H1 (cell line): Measurements from ENCODE around the gene ARHGEF26. TPM values are rescaled to one million over a fixed set of nuclear protein-coding genes. Genes with fewer than 3 reads are reported as not detected.

Experiments used
- CTCF ChIA-PET: fragments of 300-600 bp; sonication (Branson Sonifier 250); formaldehyde crosslinking; loops from one replicate; lab custom pipeline; 2021; ENCODE audit not compliant: partially characterized antibody; lab: Charles Lee
- POLR2A ChIA-PET: fragments of 300-600 bp; sonication (Branson Sonifier 250); formaldehyde crosslinking; loops from one replicate; lab custom pipeline; 2021; ENCODE audit warnings: inconsistent platforms; ENCODE audit not compliant: partially characterized antibody; lab: Charles Lee
- DNase-seq, 2 experiments: peaks; one replicate each; pipeline versions ENCODE4 v3.0.0 to v3.0.0-alpha.2; 2010 to 2022; ENCODE audit warnings: low spot score in 2 of 2, low read depth in 1 of 2, mixed read lengths in 1 of 2
- FAIRE-seq: peaks from 2 replicates; lab custom pipeline; 2011; peaks lifted over from hg19 to GRCh38; lab: Jason Lieb, UNC
- H2AFZ ChIP-seq: 2 replicates; pipeline ENCODE4 v1.8.1; 2012; ENCODE audit warnings: low read length, inconsistent platforms
- H2AK5ac ChIP-seq: 2 replicates; pipeline ENCODE4 v1.6.1; 2013; ENCODE audit warnings: low read depth, low read length
- H2BK120ac ChIP-seq: replicated peaks from 2 replicates; pipeline ENCODE3; 2013; ENCODE audit warnings: low read depth, low read length, inconsistent platforms
- H2BK12ac ChIP-seq: 2 replicates; pipeline ENCODE4 v1.6.1; 2013; ENCODE audit warnings: low read depth, low read length
- H2BK15ac ChIP-seq: 2 replicates; pipeline ENCODE4 v1.6.1; 2013; ENCODE audit warnings: low read length
- H2BK20ac ChIP-seq: 2 replicates; pipeline ENCODE4 v1.6.1; 2013; ENCODE audit warnings: low read length
- H2BK5ac ChIP-seq: 2 replicates; pipeline ENCODE4 v1.6.1; 2013; ENCODE audit warnings: low read depth, low read length
- H3K14ac ChIP-seq: 2 replicates; pipeline ENCODE4 v1.6.1; 2013; ENCODE audit warnings: inconsistent platforms; ENCODE audit not compliant: insufficient read length
- H3K18ac ChIP-seq: 2 replicates; pipeline ENCODE4 v1.6.1; 2013; ENCODE audit warnings: low read length; ENCODE audit errors: extremely low read depth
- H3K23ac ChIP-seq: 2 replicates; pipeline ENCODE4 v1.6.1; 2013; ENCODE audit warnings: inconsistent platforms; ENCODE audit not compliant: insufficient read length
- H3K23me2 ChIP-seq: 2 replicates; pipeline ENCODE4 v1.6.1; 2013; ENCODE audit warnings: low read depth, low read length
- H3K27ac ChIP-seq: 2 replicates; pipeline ENCODE4 v1.6.1; 2011; ENCODE audit warnings: low read depth, low read length, inconsistent platforms
- H3K27me3 ChIP-seq, 4 experiments: replicated peaks in 1 of 4; 1 replicate in 1 of 4; 2 replicates in 3 of 4; pipeline versions ENCODE4 v1.6.1 to v1.8.1; 2011 to 2013; ENCODE audit warnings: low read length in 3 of 4, mild to moderate bottlenecking in 3 of 4, inconsistent platforms in 2 of 4, mixed read lengths in 2 of 4, moderate library complexity in 1 of 4; ENCODE audit not compliant: control insufficient read depth in 3 of 4, insufficient read depth in 3 of 4; ENCODE audit errors: extremely low read depth in 1 of 4
- H3K36me3 ChIP-seq, 4 experiments: 2 replicates each; pipeline versions ENCODE4 v1.6.1 to v1.8.1; 2011 to 2013; ENCODE audit warnings: mild to moderate bottlenecking in 4 of 4, low read length in 3 of 4, moderate library complexity in 2 of 4, control low read depth in 1 of 4, inconsistent platforms in 1 of 4; ENCODE audit not compliant: insufficient read depth in 4 of 4, control insufficient read depth in 2 of 4
- H3K4ac ChIP-seq: replicated peaks from 2 replicates; pipeline ENCODE3; 2013; ENCODE audit warnings: low read length, low read depth, mixed read lengths, inconsistent platforms; ENCODE audit not compliant: insufficient read length
- H3K4me1 ChIP-seq, 4 experiments: replicated peaks in 1 of 4; 1 replicate in 1 of 4; 2 replicates in 3 of 4; pipeline versions ENCODE4 v1.6.1 to v1.8.1; 2011 to 2013; ENCODE audit warnings: low read length in 3 of 4, inconsistent platforms in 2 of 4, mixed read lengths in 1 of 4; ENCODE audit not compliant: insufficient read depth in 4 of 4, control insufficient read depth in 3 of 4
- H3K4me2 ChIP-seq, 2 experiments: 2 replicates each; pipeline versions ENCODE4 v1.6.1 to v1.8.1; 2011 to 2013; ENCODE audit warnings: low read depth in 2 of 2, low read length in 2 of 2, control low read depth in 1 of 2, inconsistent platforms in 1 of 2, mild to moderate bottlenecking in 1 of 2; ENCODE audit not compliant: insufficient read depth in 1 of 2
- H3K4me3 ChIP-seq, 4 experiments: fragments of 200-600, 300-600 bp in 1 of 4; sonication (generic), shearing (Covaris generic), sonication (Bioruptor Twin) in 1 of 4; 2 replicates each; pipeline versions ENCODE4 v1.5.1 to v1.8.1; 2011 to 2016; ENCODE audit warnings: low read length in 4 of 4, low read depth in 3 of 4, control low read depth in 2 of 4, inconsistent platforms in 2 of 4, mild to moderate bottlenecking in 2 of 4, mixed read lengths in 1 of 4, moderate library complexity in 1 of 4; ENCODE audit not compliant: insufficient read depth in 2 of 4; ENCODE audit errors: extremely low read depth in 1 of 4
- H3K56ac ChIP-seq: replicated peaks from 2 replicates; pipeline ENCODE3; 2013; ENCODE audit warnings: low read depth, mild to moderate bottlenecking, mixed read lengths, low read length, inconsistent platforms; ENCODE audit not compliant: insufficient read length
- H3K79me1 ChIP-seq: 2 replicates; pipeline ENCODE4 v1.6.1; 2013; ENCODE audit warnings: low read depth, low read length, control low read depth
- H3K79me2 ChIP-seq, 2 experiments: 2 replicates each; pipeline versions ENCODE4 v1.6.1 to v1.8.1; 2012 to 2013; ENCODE audit warnings: low read length in 2 of 2, mild to moderate bottlenecking in 2 of 2, inconsistent platforms in 1 of 2; ENCODE audit not compliant: insufficient read depth in 2 of 2, control insufficient read depth in 1 of 2
- H3K9ac ChIP-seq, 4 experiments: replicated peaks in 1 of 4; 1 replicate in 1 of 4; 2 replicates in 3 of 4; pipeline versions ENCODE4 v1.6.1 to v1.8.1; 2011 to 2013; ENCODE audit warnings: low read depth in 3 of 4, low read length in 3 of 4, control low read depth in 2 of 4, mild to moderate bottlenecking in 2 of 4, moderate library complexity in 2 of 4, inconsistent platforms in 1 of 4; ENCODE audit errors: extremely low read depth in 1 of 4
- H3K9me3 ChIP-seq, 2 experiments: 2 replicates each; pipeline versions ENCODE4 v1.6.1 to v1.8.1; 2012 to 2013; ENCODE audit warnings: mild to moderate bottlenecking in 2 of 2, moderate library complexity in 2 of 2, control low read depth in 1 of 2, inconsistent platforms in 1 of 2, low read depth in 1 of 2, low read length in 1 of 2, mixed read lengths in 1 of 2; ENCODE audit not compliant: insufficient read depth in 2 of 2
- H4K20me1 ChIP-seq, 2 experiments: replicated peaks in 1 of 2; 2 replicates each; pipeline versions ENCODE3 to v1.8.1; 2011 to 2013; ENCODE audit warnings: inconsistent platforms in 2 of 2, low read length in 2 of 2, mild to moderate bottlenecking in 1 of 2; ENCODE audit not compliant: insufficient read depth in 2 of 2, control insufficient read depth in 1 of 2
- H4K5ac ChIP-seq: 2 replicates; pipeline ENCODE4 v1.6.1; 2013; ENCODE audit warnings: low read length, low read depth, mixed read lengths, inconsistent platforms; ENCODE audit not compliant: insufficient read length
- H4K8ac ChIP-seq: 2 replicates; pipeline ENCODE4 v1.8.0; 2013; ENCODE audit warnings: mild to moderate bottlenecking, moderate library complexity, low read length, inconsistent platforms; ENCODE audit not compliant: insufficient read depth; ENCODE audit errors: extremely low read depth
- H4K91ac ChIP-seq: replicated peaks from 2 replicates; pipeline ENCODE3; 2013; ENCODE audit warnings: low read length, mixed read lengths, inconsistent platforms; ENCODE audit not compliant: insufficient read length
- ATF3 ChIP-seq: IDR thresholded peaks from 2 replicates; pipeline ENCODE4 v1.6.1; 2011; ENCODE audit warnings: low read depth, mild to moderate bottlenecking, low read length; ENCODE audit not compliant: insufficient read depth
- CEBPB ChIP-seq: IDR thresholded peaks from 2 replicates; pipeline ENCODE4 v1.6.1; 2012; ENCODE audit warnings: low read depth, low read length
- CTCF ChIP-seq, 3 experiments: IDR thresholded peaks; 1 replicate in 2 of 3; 2 replicates in 1 of 3; pipeline versions ENCODE4 v1.5.1 to v1.6.1; 2011; ENCODE audit warnings: low read length in 3 of 3, mild to moderate bottlenecking in 3 of 3, inconsistent platforms in 2 of 3, low read depth in 1 of 3, moderate library complexity in 1 of 3; ENCODE audit not compliant: insufficient read depth in 1 of 3; ENCODE audit errors: control extremely low read depth in 1 of 3
- FOSL1 ChIP-seq: IDR thresholded peaks from 2 replicates; pipeline ENCODE4 v1.6.1; 2011; ENCODE audit warnings: mild to moderate bottlenecking, low read depth, low read length, moderate library complexity; ENCODE audit not compliant: insufficient read depth
- HDAC2 ChIP-seq, 2 experiments: fragments of 300-600 bp in 1 of 2; sonication (generic) in 1 of 2; IDR thresholded peaks; 2 replicates each; pipeline ENCODE4 v1.6.1; 2011 to 2012; ENCODE audit warnings: low read depth in 2 of 2, low read length in 2 of 2, mild to moderate bottlenecking in 2 of 2, moderate library complexity in 2 of 2, borderline replicate concordance in 1 of 2, inconsistent platforms in 1 of 2
- JUN ChIP-seq: IDR thresholded peaks from 2 replicates; pipeline ENCODE4 v1.6.1; 2011; ENCODE audit warnings: low read depth, mild to moderate bottlenecking, improper control_type of control experiment, low read length
- KDM5A ChIP-seq: fragments of 200-600 bp; IDR thresholded peaks from 2 replicates; pipeline ENCODE4 v1.7.1; 2012; ENCODE audit warnings: mild to moderate bottlenecking, low read length, inconsistent platforms, mixed read lengths
- POLR2AphosphoS5 ChIP-seq: IDR thresholded peaks from 2 replicates; pipeline ENCODE4 v1.6.1; 2011; ENCODE audit warnings: low read depth, low read length
- RFX5 ChIP-seq: IDR thresholded peaks from 2 replicates; pipeline ENCODE4 v1.6.1; 2011; ENCODE audit warnings: low read depth, low read length, improper control_type of control experiment, borderline replicate concordance
- TAF7 ChIP-seq: optimal IDR thresholded peaks from 2 replicates; pipeline ENCODE3; 2011; ENCODE audit warnings: low read depth, mild to moderate bottlenecking, inconsistent platforms, low read length, moderate library complexity, borderline replicate concordance
- WGBS, 2 experiments: shearing (Covaris generic) in 1 of 2; methylation state at CpG; one replicate each; pipeline versions ENCODE4 v1.1.6 to v1.1.7; 2013 to 2015; ENCODE audit warnings: low lambda C conversion rate in 2 of 2, mixed read lengths in 2 of 2, inconsistent platforms in 1 of 2, low coverage in 1 of 2, missing lambda C conversion rate in 1 of 2; ENCODE audit not compliant: insufficient replicate concordance in 2 of 2, insufficient coverage in 1 of 2, insufficient read length in 1 of 2; ENCODE audit errors: extremely low coverage in 1 of 2, missing lambda C conversion rate in 1 of 2; 5-methylcytosine and 5-hydroxymethylcytosine counted together
- polyA plus RNA-seq, 7 experiments: library from polyadenylated mRNA; depleted of rRNA in 3 of 7; stranded (reverse) in 5 of 7; unstranded in 2 of 7; fragments of >200 nt in 5 of 7; fragments of 200-250 nt in 2 of 7; gene quantifications; 1 replicate in 5 of 7; 2 replicates in 1 of 7; 4 replicates in 1 of 7; pipeline versions ENCODE4 v1.2.1 to v1.2.3, GENCODE V29; 2011 to 2013; ENCODE audit warnings: missing spikeins in 2 of 7, mixed read lengths in 2 of 7
- total RNA-seq: library from RNA; stranded (reverse); fragmentation: NEBNext Ultra II Directional; extraction: Animal tissue kit (Norgen Biotek cat#: 25700); gene quantifications from 2 replicates; pipeline ENCODE4 v1.2.1, GENCODE V29; 2021

ARHGEF26 gene
- total and polyA plus RNA-seq, 2 of the 8 experiments (the other 6 are each of a cell fraction or from before 2014, with no cell fraction given), result 3.1 to 15.6 TPM

DNA sequence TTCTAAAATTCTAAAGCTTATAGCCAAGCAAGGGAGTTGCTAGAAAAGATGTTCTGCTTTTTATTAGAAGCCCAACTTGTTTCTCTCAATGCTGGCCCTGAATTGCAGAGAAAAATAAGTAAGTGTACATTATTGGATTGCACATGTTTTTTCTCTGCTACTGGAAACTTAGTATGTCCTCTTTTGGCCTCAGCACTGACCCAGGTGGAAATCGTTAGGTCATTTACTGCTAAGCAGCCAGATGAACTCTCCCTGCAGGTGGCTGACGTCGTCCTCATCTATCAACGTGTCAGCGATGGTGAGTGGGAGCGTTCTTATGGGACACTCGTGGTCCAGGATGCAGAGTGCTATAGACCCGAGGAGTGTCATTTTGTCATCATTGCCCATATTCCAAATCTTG lies 133.3 kb downstream of the ARHGEF26 start:
- FAIRE-seq, result no peak
- no peak overlapping the region for H3K9ac ChIP-seq
- H2BK12ac ChIP-seq, result no peak overlapping the region
- H4K5ac ChIP-seq, result no peak overlapping the region
- ChIA-PET CTCF (interaction anchor here (0.5 to 5.1 kb wide), 17 partner anchors 12 to 418 kb away, joined by 3 to 31 read pairs (median 5); partner anchors contain the start of gene ARHGEF26), POLR2A (interaction anchor here (0.9 to 1.6 kb wide), 2 partner anchors 17 to 213 kb away, joined by 3 to 4 read pairs; no protein-coding TSS in a partner anchor)
- H2BK120ac ChIP-seq, result no peak overlapping the region
- no peak overlapping the region for H2BK15ac ChIP-seq
- H3K23ac ChIP-seq, result no peak overlapping the region
- DNase-seq, result no peak
- H2BK20ac ChIP-seq, result no peak overlapping the region
- 89% methylated on average over 8 of the region's 8 CpGs; no CpG with 5 or more reads in 1 of the 2 experiments for WGBS, 2 experiments
- H3K4me2 ChIP-seq, result no peak overlapping the region
- no peaks in the 10 kb centered on the region for H3K79me2 ChIP-seq
- H2AFZ ChIP-seq, result no peak overlapping the region
- no peaks in the 10 kb centered on the region for H3K9me3 ChIP-seq
- no peak overlapping the region for H2AK5ac ChIP-seq
- no peak overlapping the region for H2BK5ac ChIP-seq
- no peaks in the 10 kb centered on the region for H4K20me1 ChIP-seq
- H3K18ac ChIP-seq, result no peak overlapping the region
- H3K79me1 ChIP-seq, result no peaks in the 10 kb centered on the region
- no peak overlapping the region for H3K4ac ChIP-seq
- H3K4me3 ChIP-seq, result no peak overlapping the region
- 0 out of 7 replicates have a peak, but pooled peaks cover 0 to 2% (median 0%) of the 10 kb centered on the region in 4 experiments for H3K4me1 ChIP-seq
- no peaks in the 10 kb centered on the region for H3K27me3 ChIP-seq
- no peak overlapping the region for H3K56ac ChIP-seq
- H3K14ac ChIP-seq, result no peak overlapping the region
- no peak overlapping the region for H4K91ac ChIP-seq
- H4K8ac ChIP-seq, result no peak overlapping the region
- H3K23me2 ChIP-seq, result no peaks in the 10 kb centered on the region
- H3K27ac ChIP-seq, result no peak overlapping the region
- H3K36me3 ChIP-seq, result peaks cover 2 to 50% (median 38%) of the 10 kb centered on the region in 4 experiments; a peak in 7 of 8 replicates
- no peak for TF ChIP-seq TAF7
- no peak for TF ChIP-seq POLR2AphosphoS5
- no peak for TF ChIP-seq RFX5
- TF ChIP-seq CEBPB, result no peak
- TF ChIP-seq CTCF (IDR thresholded peaks at IDR 0.05; ENCODE audit: control extremely low read depth in 1 of 3, insufficient read depth in 1 of 3, low read depth in 1 of 3, low read length in 3 of 3), result no peak
- TF ChIP-seq HDAC2 (IDR thresholded peaks at IDR 0.05; ENCODE audit: borderline replicate concordance in 1 of 2, low read depth in 2 of 2, low read length in 2 of 2), result no peak
- no peak for TF ChIP-seq KDM5A
- no peak for TF ChIP-seq ATF3
- TF ChIP-seq FOSL1, result no peak
- no peak for TF ChIP-seq JUN
